Measurements from ENCODE around the gene PALMD. TPM values are rescaled to one million over a fixed set of nuclear protein-coding genes. Genes with fewer than 3 reads are reported as not detected.
A peak's percentile ranks its signal among the peaks of the same experiment; 100 is the strongest.

PALMD gene
- polyA plus RNA-seq, 1 of the 3 experiments (the other 2 are of a cell fraction), result 1.8 TPM

DNA sequence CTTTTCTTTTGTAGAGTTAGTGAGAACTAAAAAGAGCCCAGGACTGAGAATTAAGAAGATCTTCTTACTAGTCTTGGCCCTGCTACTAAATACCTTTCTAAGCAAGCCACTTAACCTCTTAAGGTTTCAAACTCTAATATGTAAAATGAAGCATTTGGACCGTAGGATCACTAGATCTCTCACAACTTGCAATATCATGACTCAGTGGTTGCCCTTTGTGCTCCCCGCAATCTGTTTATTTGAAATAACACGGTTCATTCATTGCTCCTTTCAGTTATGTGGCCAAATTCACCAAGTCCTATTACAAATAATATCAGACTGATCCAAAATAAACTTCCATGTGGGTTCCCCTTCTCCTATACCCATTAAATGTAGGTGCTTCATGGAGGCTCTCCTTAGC is 10.8 kb downstream of the PALMD start:
- CTCF ChIA-PET, result no interaction called here
- H3K27ac ChIP-seq (ENCODE audit: low read depth in 2 of 2, low read length in 1 of 2), result peak overlapping the region in 1 of 2 experiments; percentile 16; a peak in 1 of 4 replicates
- no peak overlapping the region for H2AFZ ChIP-seq (ENCODE audit: low read depth)
- peaks cover 33% of the 10 kb centered on the region; the same call in 1 of the 2 replicates for H3K79me2 ChIP-seq (ENCODE audit: insufficient read depth)
- H3K4me2 ChIP-seq, result no peak overlapping the region
- no peak overlapping the region for H3K4me3 ChIP-seq (ENCODE audit: low read depth in 2 of 2, low read length in 1 of 2)
- TF ChIP-seq RFX5 (IDR thresholded peaks at IDR 0.05; ENCODE audit: low read length) (no peak), CHD2 (IDR thresholded peaks at IDR 0.05; ENCODE audit: low read length, partially characterized antibody) (no peak), SMC3 (IDR thresholded peaks at IDR 0.05; ENCODE audit: low read depth, low read length) (no peak), RAD21 (IDR thresholded peaks at IDR 0.05; ENCODE audit: low read length) (no peak), EP300 (IDR thresholded peaks at IDR 0.05; ENCODE audit: borderline replicate concordance in 1 of 2, low read depth in 1 of 2, low read length in 1 of 2) (no peak), TEAD4 (IDR thresholded peaks at IDR 0.05; ENCODE audit: borderline replicate concordance, insufficient read depth) (no peak), GATA2 (CRISPR knock-in tag; IDR thresholded peaks at IDR 0.05) (no peak), RCOR1 (IDR thresholded peaks at IDR 0.05; ENCODE audit: low read length) (no peak), NFIC (IDR thresholded peaks at IDR 0.05; ENCODE audit: borderline replicate concordance) (no peak), POLR2AphosphoS5 (IDR thresholded peaks at IDR 0.05; ENCODE audit: low read depth, low read length) (no peak)
- TF ChIP-seq, protein P1, sequence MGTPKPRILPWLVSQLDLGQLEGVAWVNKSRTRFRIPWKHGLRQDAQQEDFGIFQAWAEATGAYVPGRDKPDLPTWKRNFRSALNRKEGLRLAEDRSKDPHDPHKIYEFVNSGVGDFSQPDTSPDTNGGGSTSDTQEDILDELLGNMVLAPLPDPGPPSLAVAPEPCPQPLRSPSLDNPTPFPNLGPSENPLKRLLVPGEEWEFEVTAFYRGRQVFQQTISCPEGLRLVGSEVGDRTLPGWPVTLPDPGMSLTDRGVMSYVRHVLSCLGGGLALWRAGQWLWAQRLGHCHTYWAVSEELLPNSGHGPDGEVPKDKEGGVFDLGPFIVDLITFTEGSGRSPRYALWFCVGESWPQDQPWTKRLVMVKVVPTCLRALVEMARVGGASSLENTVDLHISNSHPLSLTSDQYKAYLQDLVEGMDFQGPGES (IDR thresholded peaks at IDR 0.05; ENCODE audit: low read depth, low read length), result no peak
- no peaks in the 10 kb centered on the region for H4K20me1 ChIP-seq (ENCODE audit: insufficient read depth)
- H3K9me3 ChIP-seq, result no peaks in the 10 kb centered on the region
- H3K9ac ChIP-seq, result no peak overlapping the region
- no peak for DNase-seq
- WGBS (ENCODE audit: low lambda C conversion rate), result 94% methylated on average over 3 of the region's 3 CpGs
- peaks cover 14% of the 10 kb centered on the region for H3F3A ChIP-seq (replicated peaks; ENCODE audit: insufficient read depth)
- H3K9me2 ChIP-seq, result no peaks in the 10 kb centered on the region
- POLR2A ChIA-PET, result no interaction called here
- H3K4me1 ChIP-seq (ENCODE audit: control insufficient read depth in 1 of 2, insufficient read depth in 2 of 2, low read depth in 1 of 2, low read length in 1 of 2), result peaks cover 0 to 5% of the 10 kb centered on the region in 2 experiments; a peak in 2 of 4 replicates
- H3K27me3 ChIP-seq (ENCODE audit: insufficient read depth), result no peaks in the 10 kb centered on the region
- H3K36me3 ChIP-seq (replicated peaks in 1 of 2; ENCODE audit: control insufficient read depth in 1 of 2, insufficient read depth in 2 of 2, low read length in 1 of 2), result no peaks in the 10 kb centered on the region

DNA sequence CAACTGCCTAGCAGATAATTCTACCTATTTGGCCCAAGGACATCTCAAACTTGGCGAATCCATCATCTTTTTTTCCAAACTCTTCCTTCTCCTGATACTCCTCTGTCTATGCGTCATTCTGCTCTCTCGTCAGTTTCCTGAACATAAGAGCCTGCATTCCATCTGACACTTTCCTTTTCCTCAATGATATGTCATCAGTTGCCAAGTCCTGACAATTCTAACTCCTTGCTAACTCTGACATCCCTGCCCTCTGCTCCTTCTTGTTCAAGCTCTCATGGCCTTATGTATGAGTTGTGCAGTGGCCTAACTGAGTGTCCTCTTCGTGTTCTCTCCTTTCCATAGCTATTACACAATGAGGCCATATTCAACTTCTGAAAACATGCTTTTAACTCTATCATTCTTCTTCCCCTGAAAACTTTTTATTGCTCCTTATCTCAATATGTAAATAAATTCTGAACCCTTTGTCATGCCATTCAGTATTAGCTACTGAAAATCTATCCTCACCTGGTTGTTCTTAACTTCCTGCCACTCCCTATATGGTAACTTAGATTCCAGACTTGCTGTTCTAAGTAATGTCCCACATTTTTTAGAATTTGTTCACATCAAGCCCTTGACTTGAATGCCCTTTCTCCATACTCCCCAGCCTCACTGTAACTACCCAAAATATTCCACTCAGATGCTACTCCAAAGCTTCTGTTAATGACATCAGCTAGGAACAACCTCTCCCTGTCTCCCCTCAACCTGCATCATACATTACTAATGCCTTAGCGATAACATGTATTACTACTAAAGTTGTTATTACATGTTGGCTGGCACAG is 11.5 kb downstream of the PALMD start:
- peaks cover 14% of the 10 kb centered on the region for H3F3A ChIP-seq (replicated peaks; ENCODE audit: insufficient read depth)
- H3K27ac ChIP-seq (ENCODE audit: low read depth in 2 of 2, low read length in 1 of 2), result peak overlapping the region in 1 of 2 experiments; percentile 16; a peak in 1 of 4 replicates
- no peak overlapping the region for H3K4me3 ChIP-seq (ENCODE audit: low read depth in 2 of 2, low read length in 1 of 2)
- ChIA-PET CTCF (no interaction called here), POLR2A (no interaction called here)
- no peaks in the 10 kb centered on the region for H3K36me3 ChIP-seq (replicated peaks in 1 of 2; ENCODE audit: control insufficient read depth in 1 of 2, insufficient read depth in 2 of 2, low read length in 1 of 2)
- no peaks in the 10 kb centered on the region for H4K20me1 ChIP-seq (ENCODE audit: insufficient read depth)
- no peaks in the 10 kb centered on the region for H3K9me3 ChIP-seq
- H2AFZ ChIP-seq (ENCODE audit: low read depth), result no peak overlapping the region
- no peaks in the 10 kb centered on the region for H3K9me2 ChIP-seq
- H3K79me2 ChIP-seq (ENCODE audit: insufficient read depth), result peaks cover 33% of the 10 kb centered on the region; the same call in 1 of the 2 replicates
- no peak overlapping the region for H3K9ac ChIP-seq
- 88% methylated on average over 5 of the region's 5 CpGs for WGBS (ENCODE audit: low lambda C conversion rate)
- no peak overlapping the region for H3K4me2 ChIP-seq
- no peaks in the 10 kb centered on the region for H3K27me3 ChIP-seq (ENCODE audit: insufficient read depth)
- H3K4me1 ChIP-seq (ENCODE audit: control insufficient read depth in 1 of 2, insufficient read depth in 2 of 2, low read depth in 1 of 2, low read length in 1 of 2), result peaks cover 0 to 10% of the 10 kb centered on the region in 2 experiments; a peak in 2 of 4 replicates
- DNase-seq, result no peak
- TF ChIP-seq JUND (IDR thresholded peaks at IDR 0.05) (no peak), MEF2A (IDR thresholded peaks at IDR 0.05; ENCODE audit: borderline replicate concordance, low read depth) (no peak), TCF12 (IDR thresholded peaks at IDR 0.05) (no peak), YY1 (IDR thresholded peaks at IDR 0.05; ENCODE audit: low read depth) (no peak), SIN3A (IDR thresholded peaks at IDR 0.05; ENCODE audit: borderline replicate concordance, low read depth, low read length) (no peak), RFX5 (IDR thresholded peaks at IDR 0.05; ENCODE audit: low read length) (no peak), FOSL2 (IDR thresholded peaks at IDR 0.05; ENCODE audit: borderline replicate concordance, low read depth) (no peak), EP300 (IDR thresholded peaks at IDR 0.05; ENCODE audit: borderline replicate concordance in 1 of 2, low read depth in 1 of 2, low read length in 1 of 2) (no peak), ELF1 (IDR thresholded peaks at IDR 0.05) (no peak), RAD21 (IDR thresholded peaks at IDR 0.05; ENCODE audit: low read length) (no peak), EZH2phosphoT487 (IDR thresholded peaks at IDR 0.05; ENCODE audit: borderline replicate concordance, low read depth) (no peak)
- TF ChIP-seq, protein P2, sequence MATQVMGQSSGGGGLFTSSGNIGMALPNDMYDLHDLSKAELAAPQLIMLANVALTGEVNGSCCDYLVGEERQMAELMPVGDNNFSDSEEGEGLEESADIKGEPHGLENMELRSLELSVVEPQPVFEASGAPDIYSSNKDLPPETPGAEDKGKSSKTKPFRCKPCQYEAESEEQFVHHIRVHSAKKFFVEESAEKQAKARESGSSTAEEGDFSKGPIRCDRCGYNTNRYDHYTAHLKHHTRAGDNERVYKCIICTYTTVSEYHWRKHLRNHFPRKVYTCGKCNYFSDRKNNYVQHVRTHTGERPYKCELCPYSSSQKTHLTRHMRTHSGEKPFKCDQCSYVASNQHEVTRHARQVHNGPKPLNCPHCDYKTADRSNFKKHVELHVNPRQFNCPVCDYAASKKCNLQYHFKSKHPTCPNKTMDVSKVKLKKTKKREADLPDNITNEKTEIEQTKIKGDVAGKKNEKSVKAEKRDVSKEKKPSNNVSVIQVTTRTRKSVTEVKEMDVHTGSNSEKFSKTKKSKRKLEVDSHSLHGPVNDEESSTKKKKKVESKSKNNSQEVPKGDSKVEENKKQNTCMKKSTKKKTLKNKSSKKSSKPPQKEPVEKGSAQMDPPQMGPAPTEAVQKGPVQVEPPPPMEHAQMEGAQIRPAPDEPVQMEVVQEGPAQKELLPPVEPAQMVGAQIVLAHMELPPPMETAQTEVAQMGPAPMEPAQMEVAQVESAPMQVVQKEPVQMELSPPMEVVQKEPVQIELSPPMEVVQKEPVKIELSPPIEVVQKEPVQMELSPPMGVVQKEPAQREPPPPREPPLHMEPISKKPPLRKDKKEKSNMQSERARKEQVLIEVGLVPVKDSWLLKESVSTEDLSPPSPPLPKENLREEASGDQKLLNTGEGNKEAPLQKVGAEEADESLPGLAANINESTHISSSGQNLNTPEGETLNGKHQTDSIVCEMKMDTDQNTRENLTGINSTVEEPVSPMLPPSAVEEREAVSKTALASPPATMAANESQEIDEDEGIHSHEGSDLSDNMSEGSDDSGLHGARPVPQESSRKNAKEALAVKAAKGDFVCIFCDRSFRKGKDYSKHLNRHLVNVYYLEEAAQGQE (IDR thresholded peaks at IDR 0.05; ENCODE audit: low read depth, low read length), result no peak
- TF ChIP-seq, protein P3, sequence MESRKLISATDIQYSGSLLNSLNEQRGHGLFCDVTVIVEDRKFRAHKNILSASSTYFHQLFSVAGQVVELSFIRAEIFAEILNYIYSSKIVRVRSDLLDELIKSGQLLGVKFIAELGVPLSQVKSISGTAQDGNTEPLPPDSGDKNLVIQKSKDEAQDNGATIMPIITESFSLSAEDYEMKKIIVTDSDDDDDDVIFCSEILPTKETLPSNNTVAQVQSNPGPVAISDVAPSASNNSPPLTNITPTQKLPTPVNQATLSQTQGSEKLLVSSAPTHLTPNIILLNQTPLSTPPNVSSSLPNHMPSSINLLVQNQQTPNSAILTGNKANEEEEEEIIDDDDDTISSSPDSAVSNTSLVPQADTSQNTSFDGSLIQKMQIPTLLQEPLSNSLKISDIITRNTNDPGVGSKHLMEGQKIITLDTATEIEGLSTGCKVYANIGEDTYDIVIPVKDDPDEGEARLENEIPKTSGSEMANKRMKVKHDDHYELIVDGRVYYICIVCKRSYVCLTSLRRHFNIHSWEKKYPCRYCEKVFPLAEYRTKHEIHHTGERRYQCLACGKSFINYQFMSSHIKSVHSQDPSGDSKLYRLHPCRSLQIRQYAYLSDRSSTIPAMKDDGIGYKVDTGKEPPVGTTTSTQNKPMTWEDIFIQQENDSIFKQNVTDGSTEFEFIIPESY (IDR thresholded peaks at IDR 0.05; ENCODE audit: borderline replicate concordance, low read depth), result no peak
